K562 (cell line): ENCODE measurements around the gene DDAH2. TPM values are rescaled to one million over a fixed set of nuclear protein-coding genes. Genes with fewer than 3 reads are reported as not detected.

ENCODE experiments used
- CBFA2T3 ChIP-seq: fragments of 450-650 bp; IDR thresholded peaks from 2 replicates; pipeline ENCODE4 v1.6.1; 2017
- CSDE1 ChIP-seq, 2 experiments: fragments of 450-650 bp; IDR thresholded peaks; 2 replicates each; pipeline ENCODE4 v1.6.1; 2016; ENCODE audit warnings: mild to moderate bottlenecking in 1 of 2
- E2F8 ChIP-seq: fragments of 450-650 bp; IDR thresholded peaks from 2 replicates; pipeline ENCODE4 v1.7.1; 2018; ENCODE audit warnings: mild to moderate bottlenecking, low read depth; ENCODE audit not compliant: partially characterized antibody
- E4F1 ChIP-seq: fragments of 250-450 bp; sonication (Bioruptor Pico); IDR thresholded peaks from 2 replicates; pipeline ENCODE4 v1.5.0; 2021; ENCODE audit warnings: mild to moderate bottlenecking, borderline replicate concordance
- EWSR1 ChIP-seq: fragments of 450-650 bp; IDR thresholded peaks from 2 replicates; pipeline ENCODE4 v1.6.1; 2018; ENCODE audit warnings: borderline replicate concordance, mild to moderate bottlenecking, low read depth, moderate library complexity; ENCODE audit not compliant: partially characterized antibody
- HLTF ChIP-seq: fragments of 450-650 bp; IDR thresholded peaks from 2 replicates; pipeline ENCODE4 v1.6.1; 2016
- HSF4 ChIP-seq: fragments of 250-450 bp; sonication (Bioruptor Pico); IDR thresholded peaks from 2 replicates; pipeline ENCODE4 v2.1.2; 2022; ENCODE audit warnings: mild to moderate bottlenecking, moderate library complexity, borderline replicate concordance
- MLLT1 ChIP-seq, 2 experiments: fragments of 450-650 bp; IDR thresholded peaks; 2 replicates each; pipeline ENCODE4 v1.6.1; 2016
- NFYB ChIP-seq: IDR thresholded peaks from 2 replicates; pipeline ENCODE4 v1.6.1; 2011; ENCODE audit warnings: mild to moderate bottlenecking, moderate library complexity; ENCODE audit not compliant: insufficient read length; ENCODE audit errors: extremely low read depth
- PHB2 ChIP-seq: fragments of 450-650 bp; IDR thresholded peaks from 2 replicates; pipeline ENCODE4 v1.6.1; 2017; ENCODE audit warnings: low read depth
- POLR2H ChIP-seq: IDR thresholded peaks from 2 replicates; pipeline ENCODE4 v1.6.1; 2016; ENCODE audit warnings: missing genetic modification characterization, low read depth, mild to moderate bottlenecking, control low read depth, missing compliant biosample characterization, moderate library complexity
- PURB ChIP-seq: sonication (generic); formaldehyde crosslinking; IDR thresholded peaks from 2 replicates; pipeline ENCODE4 v1.9.0; 2021; ENCODE audit warnings: low read depth, mild to moderate bottlenecking, missing genetic modification reagents
- RBFOX2 ChIP-seq: fragments of 200-400 bp; formaldehyde crosslinking; IDR thresholded peaks from 2 replicates; pipeline ENCODE4 v1.6.1; 2017; ENCODE audit warnings: low read depth, mild to moderate bottlenecking, low read length, moderate library complexity
- SFPQ ChIP-seq: fragments of 200-400 bp; formaldehyde crosslinking; IDR thresholded peaks from 2 replicates; pipeline ENCODE4 v1.6.1; 2017; ENCODE audit warnings: mild to moderate bottlenecking, low read depth, low read length, moderate library complexity
- SMAD2 ChIP-seq: fragments of 150-350 bp; IDR thresholded peaks from 2 replicates; pipeline ENCODE4 v1.6.1; 2014; ENCODE audit warnings: low read depth, mild to moderate bottlenecking, low read length
- ZBTB7A ChIP-seq: IDR thresholded peaks from 2 replicates; pipeline ENCODE4 v1.6.1; 2011; ENCODE audit warnings: low read depth, mild to moderate bottlenecking, low read length, moderate library complexity, borderline replicate concordance; ENCODE audit not compliant: control insufficient read depth
- ZNF143 ChIP-seq: sonication (generic); formaldehyde crosslinking; IDR thresholded peaks from 2 replicates; pipeline ENCODE4 v1.9.0; 2022; ENCODE audit warnings: mild to moderate bottlenecking, missing genetic modification reagents
- ZNF165 ChIP-seq: fragments of 250-450 bp; sonication (Bioruptor Pico); IDR thresholded peaks from 2 replicates; pipeline ENCODE4 v1.4.0; 2020; ENCODE audit warnings: borderline replicate concordance
- ZNF282 ChIP-seq: sonication (generic); formaldehyde crosslinking; IDR thresholded peaks from 2 replicates; pipeline ENCODE4 v1.8.1; 2023; ENCODE audit warnings: missing genetic modification reagents
- ZNF3 ChIP-seq: fragments of 250-450 bp; sonication (Bioruptor Pico); IDR thresholded peaks from 2 replicates; pipeline ENCODE4 v1.5.0; 2021; ENCODE audit warnings: mild to moderate bottlenecking, moderate library complexity
- ZZZ3 ChIP-seq: fragments of 450-650 bp; IDR thresholded peaks from 2 replicates; pipeline ENCODE4 v1.6.1; 2016; ENCODE audit warnings: antibody characterized with exemption, mild to moderate bottlenecking, moderate library complexity
- polyA plus RNA-seq, 8 experiments: library from polyadenylated mRNA; depleted of rRNA in 4 of 8; stranded (reverse) in 5 of 8; unstranded in 3 of 8; fragments of >200 nt; fragmentation: Nextera tagmentation in 2 of 8; fragmentation: Illumina TruSeq in 1 of 8; extraction: Ambion mirVana in 2 of 8; extraction: Trizol in 1 of 8; gene quantifications; 2 replicates each; pipeline versions ENCODE4 v1.2.1 to v1.2.3, GENCODE V29; 2011 to 2014; ENCODE audit warnings: inconsistent platforms in 1 of 8, missing spikeins in 1 of 8
- total RNA-seq, 7 experiments: library from RNA; depleted of rRNA in 6 of 7; stranded (reverse); fragments of >200 nt in 6 of 7; fragmentation: Illumina TruSeq in 2 of 7; extraction: Trizol in 2 of 7; gene quantifications; 2 replicates each; pipeline versions ENCODE4 v1.2.1 to v1.2.3, GENCODE V29; 2011 to 2021; ENCODE audit warnings: low replicate concordance in 1 of 7

The DDAH2 gene
- total and polyA plus RNA-seq, 9 of the 15 experiments (the other 6 are each of a cell fraction or from before 2014, with no cell fraction given), result 1.8 to 45.4 (median 21.4) TPM

- TF ChIP-seq ZZZ3 (no peak), E4F1 (CRISPR knock-in tag) (no peak), PURB (no peak), HSF4 (CRISPR knock-in tag) (no peak), PHB2 (no peak), SFPQ (no peak), CSDE1 (IDR thresholded peaks at IDR 0.05) (no peak), HLTF (0 out of 2 replicates have a peak, but pooled peaks have one; percentile 62), POLR2H (tag) (no peak), ZNF282 (CRISPR knock-in tag) (no peak), E2F8 (peak; percentile 7), ZBTB7A (0 out of 2 replicates have a peak, but pooled peaks have one; percentile 45), EWSR1 (no peak), SMAD2 (no peak), ZNF165 (CRISPR knock-in tag) (no peak), MLLT1 (IDR thresholded peaks at IDR 0.05) (peak in 1 of 2 experiments; percentile 38; a peak in 1 of 4 replicates), ZNF3 (CRISPR knock-in tag) (no peak), CBFA2T3 (no peak), RBFOX2 (0 out of 2 replicates have a peak, but pooled peaks have one; percentile 23), NFYB (no peak), ZNF143 (no peak)
Observed at GRCh38 chr6:31681135-31681671, 47.9 kb downstream of the DDAH2 start (continued).
